NCI-H2227 (cell line): ENCODE data around the gene TPST1.

ENCODE experiments used
- DNase-seq: peaks from one replicate; lab custom pipeline; 2025; ENCODE audit not compliant: unreplicated experiment; lab: John Stamatoyannopoulos, UW

The TPST1 gene

GRCh38 chr7:66281678-66282590 is 76.8 kb downstream of the TPST1 start:
- DNase-seq: no peak

- no peak for DNase-seq
These were observed 77.4 kb downstream of the TPST1 start for GRCh38 chr7:66282591-66282935.

GRCh38 chr7:66283003-66283920 is 78.1 kb downstream of the TPST1 start:
- no peak for DNase-seq

- DNase-seq: no peak
These were observed 90.9 kb downstream of the TPST1 start for GRCh38 chr7:66296001-66296521.

- no peak for DNase-seq
These were observed 91.4 kb downstream of the TPST1 start for GRCh38 chr7:66296557-66296956.

GRCh38 chr7:66297579-66297978 is 92.4 kb downstream of the TPST1 start:
- no peak for DNase-seq

GRCh38 chr7:66301249-66301648 is 96.1 kb downstream of the TPST1 start:
- DNase-seq: no peak

- no peak for DNase-seq
These were observed 96.6 kb downstream of the TPST1 start for GRCh38 chr7:66301737-66302136.

- no peak for DNase-seq
These were observed 98.5 kb downstream of the TPST1 start for GRCh38 chr7:66303454-66304155.

- DNase-seq: no peak
These were observed 99.4 kb downstream of the TPST1 start for GRCh38 chr7:66304536-66304935.

- no peak for DNase-seq
These were observed 101.1 kb downstream of the TPST1 start for GRCh38 chr7:66306243-66306642.

- no peak for DNase-seq
These were observed 102.6 kb downstream of the TPST1 start for GRCh38 chr7:66307591-66308215.

GRCh38 chr7:66308411-66308810 is 103.3 kb downstream of the TPST1 start:
- DNase-seq: no peak

GRCh38 chr7:66310620-66311019 is 105.5 kb downstream of the TPST1 start:
- no peak for DNase-seq

GRCh38 chr7:66313886-66314568 is 108.9 kb downstream of the TPST1 start:
- no peak for DNase-seq

- no peak for DNase-seq
These were observed 110.1 kb downstream of the TPST1 start for GRCh38 chr7:66315192-66315591.

GRCh38 chr7:66319407-66319979 is 114.4 kb downstream of the TPST1 start:
- no peak for DNase-seq

GRCh38 chr7:66321283-66321682 is 116.1 kb downstream of the TPST1 start:
- DNase-seq: no peak

GRCh38 chr7:66323114-66323796 is 118.1 kb downstream of the TPST1 start:
- no peak for DNase-seq
